ENCODE results near the gene HOTAIR.

HOTAIR gene

DNA sequence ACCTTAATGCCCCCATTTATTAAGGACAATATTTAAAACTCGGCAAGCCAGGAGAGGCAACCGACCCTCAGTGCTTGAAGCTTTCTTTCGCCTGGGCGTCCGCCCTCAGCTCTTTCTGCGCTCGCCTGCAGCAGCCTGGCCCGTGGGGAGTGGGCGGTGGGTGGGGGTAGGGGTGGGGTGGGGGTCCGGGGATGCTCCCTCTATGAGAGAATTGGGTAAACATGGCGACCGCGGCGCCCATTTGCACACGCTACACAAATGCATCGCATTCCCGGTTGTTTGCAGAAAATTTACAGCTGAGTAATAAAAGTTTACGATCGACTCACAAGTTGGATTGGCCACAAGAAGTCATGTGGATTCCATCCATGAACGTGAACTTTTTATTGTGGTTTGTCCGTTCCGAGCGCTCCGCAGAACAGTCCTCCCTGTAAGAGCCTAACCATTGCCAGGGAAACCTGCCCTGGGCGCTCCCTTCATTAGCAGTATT, 41.8 kb upstream of the HOTAIR start:
- TF ChIP-seq, protein P1, sequence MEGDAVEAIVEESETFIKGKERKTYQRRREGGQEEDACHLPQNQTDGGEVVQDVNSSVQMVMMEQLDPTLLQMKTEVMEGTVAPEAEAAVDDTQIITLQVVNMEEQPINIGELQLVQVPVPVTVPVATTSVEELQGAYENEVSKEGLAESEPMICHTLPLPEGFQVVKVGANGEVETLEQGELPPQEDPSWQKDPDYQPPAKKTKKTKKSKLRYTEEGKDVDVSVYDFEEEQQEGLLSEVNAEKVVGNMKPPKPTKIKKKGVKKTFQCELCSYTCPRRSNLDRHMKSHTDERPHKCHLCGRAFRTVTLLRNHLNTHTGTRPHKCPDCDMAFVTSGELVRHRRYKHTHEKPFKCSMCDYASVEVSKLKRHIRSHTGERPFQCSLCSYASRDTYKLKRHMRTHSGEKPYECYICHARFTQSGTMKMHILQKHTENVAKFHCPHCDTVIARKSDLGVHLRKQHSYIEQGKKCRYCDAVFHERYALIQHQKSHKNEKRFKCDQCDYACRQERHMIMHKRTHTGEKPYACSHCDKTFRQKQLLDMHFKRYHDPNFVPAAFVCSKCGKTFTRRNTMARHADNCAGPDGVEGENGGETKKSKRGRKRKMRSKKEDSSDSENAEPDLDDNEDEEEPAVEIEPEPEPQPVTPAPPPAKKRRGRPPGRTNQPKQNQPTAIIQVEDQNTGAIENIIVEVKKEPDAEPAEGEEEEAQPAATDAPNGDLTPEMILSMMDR (IDR thresholded peaks at IDR 0.05; ENCODE audit: control extremely low read depth, extremely low read depth, low read depth, missing control alignments): no peak
- CTCF ChIA-PET: interaction anchor here (0.7 to 4.2 kb wide), 12 partner anchors 10 to 200 kb away, joined by 3 to 26 read pairs (median 6); partner anchors contain the start of genes HOXC10, HOXC5 and SMUG1
- POLR2A ChIA-PET: no interaction called here
- no peak for DNase-seq (ENCODE audit: extremely low spot score)

DNA sequence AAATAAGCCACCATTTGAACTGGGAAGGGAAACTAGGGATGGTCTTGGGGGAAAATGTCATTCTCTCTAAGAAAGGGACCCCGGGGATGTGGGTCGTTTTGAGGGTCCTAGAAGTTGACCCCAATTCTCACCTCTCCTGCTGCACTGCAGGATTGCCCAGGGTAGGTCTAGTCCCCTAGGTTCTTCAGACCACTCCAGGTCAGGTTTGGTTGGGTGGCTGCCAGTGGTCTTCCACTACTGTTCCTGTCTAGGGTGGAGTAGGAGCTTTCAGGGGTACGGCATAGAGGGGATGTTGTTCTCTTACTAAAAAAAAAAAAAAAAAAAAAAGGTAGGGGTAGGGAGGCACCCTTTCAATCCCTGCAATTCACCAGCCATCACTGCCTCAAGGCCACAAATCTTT, 41.3 kb upstream of the HOTAIR start:
- no peak for DNase-seq (ENCODE audit: extremely low spot score)
- CTCF ChIA-PET: interaction anchor here (0.7 to 4.2 kb wide), 10 partner anchors 9 to 201 kb away, joined by 3 to 26 read pairs (median 6); partner anchors contain the start of genes HOXC10 and HOXC5
- TF ChIP-seq, protein P1 (IDR thresholded peaks at IDR 0.05; ENCODE audit: control extremely low read depth, extremely low read depth, low read depth, missing control alignments): no peak
- POLR2A ChIA-PET: no interaction called here

DNA sequence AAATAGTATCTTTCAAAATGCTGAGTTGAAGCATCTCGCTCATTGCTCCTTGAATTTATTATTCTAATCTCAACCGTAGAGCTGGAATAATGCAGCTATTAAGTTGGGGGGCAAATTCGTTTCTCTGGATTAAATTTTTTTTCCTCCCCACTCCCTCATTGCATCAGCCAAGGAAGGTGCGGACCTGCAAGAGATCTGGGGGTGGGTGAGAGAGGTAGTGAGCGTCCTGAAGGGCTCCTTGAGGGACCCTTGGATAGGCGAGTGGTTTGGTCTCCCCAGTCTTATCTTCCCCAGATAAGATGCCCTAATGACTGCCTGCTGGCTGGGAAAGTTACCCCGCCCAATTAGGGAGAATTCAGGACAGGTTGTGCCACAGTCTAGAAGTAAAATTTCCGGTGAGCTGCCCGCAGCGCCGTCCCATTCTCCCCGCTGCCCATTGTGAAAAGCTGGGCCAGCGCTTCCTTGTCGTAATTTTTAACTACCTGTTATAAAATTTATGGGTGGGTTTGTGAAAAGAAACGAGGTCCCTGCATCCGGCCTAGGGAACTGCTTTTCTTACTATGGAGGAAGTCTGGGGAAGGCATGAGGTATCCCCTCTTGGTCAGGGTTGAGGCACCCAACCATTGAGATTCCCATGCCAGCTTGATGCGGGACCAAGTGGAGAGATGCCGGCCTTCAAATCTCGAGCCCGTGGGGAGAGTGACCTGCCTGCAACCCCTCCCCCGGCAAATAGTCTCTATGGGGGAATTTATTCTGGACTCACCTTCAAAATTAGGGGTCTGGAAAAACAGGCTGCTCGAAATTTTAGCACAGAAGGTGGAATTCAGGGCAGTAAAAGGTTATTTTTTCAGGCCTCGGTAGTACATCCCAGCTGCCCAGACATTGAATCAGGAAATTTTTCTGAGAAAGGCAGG, 40.5 kb upstream of the HOTAIR start:
- TF ChIP-seq, protein P1 (IDR thresholded peaks at IDR 0.05; ENCODE audit: control extremely low read depth, extremely low read depth, low read depth, missing control alignments): no peak
- ChIA-PET CTCF (interaction anchor here (1.0 to 4.2 kb wide), 7 partner anchors 9 to 192 kb away, joined by 3 to 26 read pairs (median 7); partner anchors contain the start of genes HOXC10 and HOXC5), POLR2A (no interaction called here)
- no peak for DNase-seq (ENCODE audit: extremely low spot score)

DNA sequence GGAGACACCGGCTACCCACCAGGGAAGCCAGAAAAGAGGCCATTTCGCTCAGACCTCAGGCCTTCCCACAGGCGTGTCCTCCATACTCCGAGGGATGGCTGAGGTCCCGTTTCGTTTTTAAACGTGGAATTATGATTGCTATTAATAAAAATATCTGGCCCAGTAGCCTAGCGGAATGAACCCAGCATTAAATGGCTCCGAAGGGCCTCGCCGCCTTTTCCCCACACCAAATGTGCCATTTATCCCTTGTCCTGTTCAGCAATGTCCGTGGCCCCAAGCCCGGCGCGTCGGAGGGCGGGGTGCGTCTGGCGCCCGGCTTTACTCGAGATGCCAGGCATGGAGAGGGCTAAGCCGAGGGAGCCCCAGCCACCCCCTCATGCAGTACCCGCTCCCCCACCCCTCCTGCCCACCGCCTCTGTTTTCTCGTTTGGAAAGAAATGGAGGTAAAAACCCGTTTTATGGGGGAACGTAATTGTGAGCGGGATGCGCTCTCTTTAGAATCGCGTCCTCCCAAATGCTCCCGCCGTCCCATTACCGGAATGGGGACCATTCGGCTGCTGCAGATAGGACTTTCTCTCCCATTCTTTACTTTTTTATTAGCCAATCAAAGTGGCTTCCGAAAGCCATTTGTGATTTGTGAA, 39.7 kb upstream of the HOTAIR start:
- DNase-seq (ENCODE audit: extremely low spot score): no peak
- POLR2A ChIA-PET: no interaction called here
- TF ChIP-seq, protein P1 (IDR thresholded peaks at IDR 0.05; ENCODE audit: control extremely low read depth, extremely low read depth, low read depth, missing control alignments): no peak
- CTCF ChIA-PET: interaction anchor here (1.0 to 4.2 kb wide), 7 partner anchors 8 to 193 kb away, joined by 3 to 26 read pairs (median 9); partner anchors contain the start of genes HOXC10 and HOXC5

DNA sequence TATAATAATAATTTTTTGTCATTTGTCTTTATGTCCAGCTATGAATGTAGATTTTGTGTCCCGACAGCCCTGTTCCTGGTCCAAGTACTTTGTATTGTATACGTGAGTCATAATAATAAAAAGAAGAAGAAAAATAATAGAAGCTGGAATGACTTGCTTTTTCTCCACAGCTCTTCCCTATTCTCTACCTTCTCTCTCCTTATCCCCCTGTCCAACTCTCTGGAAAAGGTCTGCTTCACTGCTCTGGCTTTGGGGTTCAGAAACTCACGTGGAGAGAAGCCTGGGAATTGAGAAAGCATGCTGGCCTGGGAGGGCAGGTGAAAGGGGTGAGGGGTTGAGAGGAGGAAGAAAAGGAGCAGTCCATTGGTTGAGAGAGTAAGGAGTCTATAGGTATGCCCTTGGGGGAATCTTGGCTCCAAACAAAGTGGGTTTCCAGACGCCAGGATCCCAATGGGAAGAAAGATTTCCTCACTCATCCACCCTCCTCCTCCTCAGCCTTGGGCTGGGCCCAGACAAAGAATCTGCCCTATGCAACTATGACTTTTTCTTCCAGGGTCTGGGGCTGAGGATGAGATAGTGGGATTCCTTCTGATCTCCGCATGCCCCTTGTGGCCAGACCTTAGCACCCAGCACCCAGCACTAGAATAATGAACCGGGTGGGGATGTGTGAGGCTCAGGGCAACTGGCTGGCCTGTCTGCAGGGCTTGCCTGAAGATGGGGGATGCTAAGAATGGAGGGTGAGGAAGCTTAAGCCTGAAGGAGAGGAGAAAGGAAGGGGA, 38.1 kb upstream of the HOTAIR start:
- CTCF ChIA-PET: interaction anchor here (0.6 to 2.7 kb wide), 6 partner anchors 19 to 204 kb away, joined by 3 to 11 read pairs (median 4); partner anchors contain the start of gene HOXC10
- POLR2A ChIA-PET: no interaction called here
- TF ChIP-seq, protein P1 (IDR thresholded peaks at IDR 0.05; ENCODE audit: control extremely low read depth, extremely low read depth, low read depth, missing control alignments): no peak
- no peak for DNase-seq (ENCODE audit: extremely low spot score)
